Neural crest cell (in vitro differentiated cells): ENCODE results near the gene ALDH1B1. TPM values are rescaled to one million over a fixed set of nuclear protein-coding genes. Genes with fewer than 3 reads are reported as not detected.
A peak's percentile ranks its signal among the peaks of the same experiment; 100 is the strongest.

Experiments
- DNase-seq: peaks from one replicate; pipeline ENCODE4 v3.0.0; 2021; ENCODE audit warnings: low read depth, mixed read lengths, low spot score
- H3K27ac Mint-ChIP-seq: one replicate; pipeline ENCODE4 v1.8.0; 2021; ENCODE audit warnings: mild to moderate bottlenecking, mixed read lengths; ENCODE audit not compliant: unreplicated experiment
- H3K27me3 Mint-ChIP-seq: 2 replicates; pipeline ENCODE4 v1.8.0; 2021; ENCODE audit warnings: low read depth, mild to moderate bottlenecking, mixed read lengths
- H3K36me3 Mint-ChIP-seq: 2 replicates; pipeline ENCODE4 v1.8.0; 2021; ENCODE audit warnings: low read depth, mild to moderate bottlenecking, mixed read lengths
- H3K4me1 Mint-ChIP-seq: 2 replicates; pipeline ENCODE4 v1.8.0; 2021; ENCODE audit warnings: mixed read lengths
- H3K4me3 Mint-ChIP-seq: one replicate; pipeline ENCODE4 v1.8.0; 2021; ENCODE audit warnings: mild to moderate bottlenecking, mixed read lengths
- H3K9me3 Mint-ChIP-seq: 2 replicates; pipeline ENCODE4 v1.8.0; 2021; ENCODE audit warnings: mixed read lengths
- CTCF ChIP-seq: fragments of 200-600 bp; sonication (generic); conservative IDR thresholded peaks from 2 replicates; pipeline ENCODE4 v1.5.0; 2021; ENCODE audit warnings: antibody characterized with exemption, mild to moderate bottlenecking
- total RNA-seq: library from RNA; stranded (reverse); gene quantifications from 2 replicates; pipeline ENCODE4 v1.2.1, GENCODE V29; 2021

ALDH1B1 gene
- total RNA-seq, 1 donor from 2014 or later: 32.9 TPM

DNA sequence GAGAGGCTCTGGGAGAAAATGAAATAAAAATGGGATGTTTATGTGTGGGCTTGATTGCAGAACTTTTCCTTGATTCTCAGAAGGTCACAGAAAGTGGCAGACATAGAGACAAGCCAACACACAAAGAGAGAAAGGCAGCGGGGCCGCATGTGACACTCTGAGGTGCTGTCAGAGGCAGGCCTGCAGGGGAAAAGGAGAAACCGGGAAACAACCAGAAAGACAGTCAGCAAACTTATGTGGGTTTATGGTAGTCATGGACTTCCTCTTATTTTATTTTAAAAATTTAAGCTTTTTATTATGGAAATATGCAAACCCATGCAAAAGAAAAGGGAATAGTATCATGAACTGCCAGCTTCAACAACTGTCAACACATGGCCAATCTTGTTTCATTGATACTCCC is 48.0 kb downstream of the ALDH1B1 start:
- TF ChIP-seq CTCF: no peak
- H3K27me3 Mint-ChIP-seq: no peaks in the 10 kb centered on the region
- H3K36me3 Mint-ChIP-seq: peaks cover 3% of the 10 kb centered on the region
- H3K4me3 Mint-ChIP-seq: no peak overlapping the region
- H3K4me1 Mint-ChIP-seq: no peaks in the 10 kb centered on the region
- DNase-seq: no peak
- no peak overlapping the region for H3K27ac Mint-ChIP-seq
- H3K9me3 Mint-ChIP-seq: no peaks in the 10 kb centered on the region

DNA sequence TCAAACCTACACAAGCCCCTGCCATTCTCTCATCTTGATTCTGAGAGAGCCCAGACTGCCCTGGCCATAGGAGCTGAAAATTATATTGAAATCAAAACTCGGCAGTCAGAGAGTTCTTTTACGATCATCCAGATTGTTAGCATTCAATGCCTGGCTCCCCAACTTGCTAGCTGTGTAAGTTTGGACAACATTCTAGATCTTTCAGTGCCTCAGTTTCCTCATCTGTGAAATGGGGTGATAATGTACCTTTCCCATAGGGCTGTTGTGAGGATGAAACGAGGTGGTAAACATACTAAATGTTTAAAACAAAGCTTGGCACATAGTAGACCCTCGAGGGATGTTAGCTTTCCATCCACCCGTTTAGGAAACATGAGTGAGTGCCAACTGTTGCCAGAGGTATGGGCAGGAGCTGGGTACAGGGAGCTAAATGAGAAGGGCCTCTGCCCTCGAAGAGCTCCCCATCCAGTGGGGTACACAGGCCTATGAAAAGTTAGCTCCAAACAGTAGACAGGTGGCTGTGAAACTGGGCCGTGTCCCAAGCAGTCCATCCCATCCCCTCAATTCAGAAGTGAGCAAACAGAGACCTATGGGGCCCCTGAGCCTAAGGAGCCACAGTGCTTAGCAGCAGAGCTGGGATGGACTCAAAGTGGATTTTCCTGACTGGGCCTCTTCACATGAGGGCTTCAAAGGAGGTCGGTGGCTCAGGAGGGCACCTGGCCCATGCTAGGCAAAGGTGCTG is 49.0 kb downstream of the ALDH1B1 start:
- H3K4me3 Mint-ChIP-seq: no peak overlapping the region
- no peaks in the 10 kb centered on the region for H3K9me3 Mint-ChIP-seq
- no peak for DNase-seq
- H3K4me1 Mint-ChIP-seq: no peaks in the 10 kb centered on the region
- peaks cover 3% of the 10 kb centered on the region for H3K27me3 Mint-ChIP-seq
- no peak for TF ChIP-seq CTCF
- peak overlapping the region; percentile 62 for H3K27ac Mint-ChIP-seq
- H3K36me3 Mint-ChIP-seq: peaks cover 3% of the 10 kb centered on the region

- Mint-ChIP-seq H3K4me3 (no peak overlapping the region), H3K27ac (no peak overlapping the region), H3K9me3 (no peaks in the 10 kb centered on the region), H3K4me1 (no peaks in the 10 kb centered on the region), H3K36me3 (no peaks in the 10 kb centered on the region), H3K27me3 (peaks cover 8% of the 10 kb centered on the region)
- TF ChIP-seq CTCF: no peak
- no peak for DNase-seq
These were observed 50.1 kb downstream of the ALDH1B1 start for GRCh38 chr9:38442473-38443096.

GRCh38 chr9:38443181-38443580 is 50.7 kb downstream of the ALDH1B1 start:
- Mint-ChIP-seq H3K36me3 (no peaks in the 10 kb centered on the region), H3K27me3 (peaks cover 11% of the 10 kb centered on the region), H3K4me1 (no peaks in the 10 kb centered on the region), H3K9me3 (no peaks in the 10 kb centered on the region), H3K27ac (no peak overlapping the region), H3K4me3 (no peak overlapping the region)
- no peak for DNase-seq
- TF ChIP-seq CTCF: no peak

DNA sequence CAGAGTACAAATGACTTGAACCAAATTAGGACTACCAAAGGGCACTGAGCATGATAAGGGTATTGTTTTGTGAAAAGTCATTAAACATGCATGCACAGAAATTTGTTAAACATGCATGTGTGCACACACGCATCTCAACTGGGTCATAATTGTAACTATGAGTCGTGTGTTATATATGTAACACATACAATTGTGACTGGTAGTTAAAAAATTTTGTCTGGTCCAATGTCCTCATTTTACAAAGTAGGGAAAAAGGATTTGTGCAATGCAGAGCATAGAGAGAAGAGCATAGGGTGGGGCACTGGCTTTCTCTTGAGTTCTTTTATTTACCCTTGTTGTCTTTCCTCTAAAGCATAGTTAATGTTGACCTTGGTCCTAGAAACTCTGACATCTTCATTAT is 51.1 kb downstream of the ALDH1B1 start:
- Mint-ChIP-seq H3K27me3 (peaks cover 11% of the 10 kb centered on the region), H3K4me1 (no peaks in the 10 kb centered on the region), H3K9me3 (no peaks in the 10 kb centered on the region), H3K4me3 (no peak overlapping the region), H3K36me3 (no peaks in the 10 kb centered on the region), H3K27ac (no peak overlapping the region)
- TF ChIP-seq CTCF: no peak
- DNase-seq: no peak
